SK-N-DZ (cell line): ENCODE results near the gene GALP.
"Not testable (repeated sequence)": the region's sequence is repeated elsewhere in the genome, so short reads cannot be mapped to it uniquely, and the experiment has no call there.

Experiments used
- DNase-seq: peaks from one replicate; pipeline ENCODE4 v3.0.0-alpha.2; 2015; ENCODE audit warnings: low spot score
- small RNA-seq, 2 experiments: library from RNA; depleted of rRNA; stranded (forward); fragments of <200 nt; gene quantifications; one replicate each; pipeline ENCODE3, GENCODE V24; 2014

The GALP gene

DNA sequence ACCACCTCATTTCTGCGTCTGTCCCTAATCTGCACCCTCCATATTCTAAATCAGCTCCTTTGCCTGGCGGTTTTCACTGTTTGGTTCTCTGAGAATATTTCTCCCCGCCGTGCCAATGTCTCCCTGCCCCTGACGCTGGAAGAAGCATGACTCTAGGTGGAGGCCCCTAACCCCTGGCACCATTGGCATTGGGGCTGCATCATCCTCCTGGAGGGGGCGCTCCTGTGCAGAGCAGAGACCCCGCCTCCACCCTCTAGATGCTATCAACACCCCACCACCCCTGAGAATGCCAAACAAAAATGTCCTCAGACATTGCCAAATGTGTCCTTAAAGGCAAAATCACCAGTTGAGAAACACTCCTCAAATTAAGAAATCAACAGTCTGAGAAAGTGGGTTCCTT lies 15.3 kb downstream of the GALP start:
- DNase-seq, result no peak

DNA sequence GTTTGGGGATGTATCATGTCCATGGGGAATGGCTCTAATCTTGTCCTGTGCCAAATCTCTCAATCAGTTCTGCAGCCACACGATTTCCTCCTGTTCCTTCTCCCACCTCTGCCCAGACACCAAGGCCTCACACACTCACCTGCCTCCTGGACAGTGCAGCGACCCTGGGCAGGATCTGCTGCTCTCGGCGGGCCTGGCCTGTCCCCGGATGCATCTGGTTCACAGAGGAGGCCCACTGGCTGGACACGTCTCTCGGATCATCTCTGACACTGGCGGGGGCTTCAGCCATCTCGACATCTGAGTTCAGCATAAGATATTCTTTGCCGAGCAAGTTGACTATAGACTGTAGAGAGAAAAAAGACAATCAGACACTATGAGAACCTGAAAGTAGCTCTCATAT lies 15.9 kb downstream of the GALP start:
- DNase-seq, result no peak

DNA sequence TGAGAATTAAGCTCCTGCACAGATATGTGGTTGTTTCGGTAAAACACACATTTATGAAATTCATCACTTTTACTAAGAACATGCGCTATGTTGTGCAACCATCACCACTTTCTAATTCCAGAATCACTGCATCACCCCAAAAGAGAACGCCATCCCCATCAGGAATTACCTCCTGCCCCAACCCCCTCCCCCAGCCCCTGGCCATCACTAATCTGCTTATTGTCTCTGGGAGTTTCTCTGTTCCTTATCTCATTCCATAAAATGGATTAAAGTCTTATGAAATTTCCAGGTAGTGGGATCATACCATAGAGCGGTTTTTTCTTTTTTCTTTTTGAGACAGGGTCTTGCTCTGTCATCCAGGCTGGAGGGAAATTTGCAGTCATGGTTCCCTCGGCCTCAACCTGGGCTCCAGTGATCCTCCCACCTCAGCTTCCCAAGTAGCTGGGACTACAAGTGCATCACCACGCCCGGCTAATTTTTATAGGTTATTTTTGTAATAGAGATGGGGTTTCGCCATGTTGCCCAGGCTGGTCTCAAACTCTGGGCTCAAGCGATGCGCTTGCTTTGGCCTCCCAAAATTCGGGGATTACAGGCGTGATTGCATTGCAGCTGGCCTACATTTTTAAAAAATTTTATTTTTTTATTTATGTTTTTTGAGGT lies 18.3 kb downstream of the GALP start:
- no peak for DNase-seq

DNA sequence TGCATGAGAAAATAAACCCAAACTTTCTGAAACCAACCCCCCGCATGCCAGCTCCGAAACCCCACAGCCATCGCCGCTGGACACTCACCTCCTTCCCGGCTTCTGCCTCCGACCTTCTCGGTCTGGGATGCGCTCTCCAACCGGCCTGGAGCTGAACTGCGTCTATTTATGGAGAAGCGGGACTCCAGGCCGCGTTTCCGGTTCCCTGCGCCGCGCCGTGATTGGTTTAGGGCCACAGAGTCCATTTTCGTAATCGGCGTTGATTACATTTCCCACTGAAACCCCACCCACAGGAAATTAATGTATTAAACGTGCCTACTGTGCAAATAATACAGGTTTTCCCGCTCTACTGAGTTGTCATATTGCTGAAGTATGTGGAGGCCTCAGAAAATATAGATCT lies 21.8 kb downstream of the GALP start, which contains the start of gene ZSCAN5B:
TSS of gene ZSCAN5B (minus strand) at position 138 of the 400 bp plus-strand sequence. CDS start 4,731 bp downstream, outside the sequence.
- not testable (repeated sequence) for DNase-seq

DNA sequence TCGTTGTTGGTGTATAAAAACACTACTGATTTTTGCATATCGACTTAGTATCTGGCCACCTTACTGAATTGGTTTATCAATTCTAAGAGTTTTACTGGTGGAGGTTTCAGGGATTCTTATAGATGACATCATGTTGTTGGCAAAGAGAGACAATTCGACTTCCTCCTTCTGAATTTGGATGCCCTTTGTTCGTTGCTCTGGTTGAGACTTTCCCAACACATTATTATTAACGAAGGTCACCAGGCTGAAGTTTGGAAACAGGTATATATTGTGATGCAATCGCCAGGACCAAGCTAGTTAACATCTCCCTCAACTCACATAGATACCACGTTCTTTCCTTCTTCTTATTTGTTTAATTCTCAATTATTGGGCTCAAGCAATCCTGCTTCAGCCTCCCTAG lies 23.9 kb downstream of the GALP start:
- no peak for DNase-seq

DNA sequence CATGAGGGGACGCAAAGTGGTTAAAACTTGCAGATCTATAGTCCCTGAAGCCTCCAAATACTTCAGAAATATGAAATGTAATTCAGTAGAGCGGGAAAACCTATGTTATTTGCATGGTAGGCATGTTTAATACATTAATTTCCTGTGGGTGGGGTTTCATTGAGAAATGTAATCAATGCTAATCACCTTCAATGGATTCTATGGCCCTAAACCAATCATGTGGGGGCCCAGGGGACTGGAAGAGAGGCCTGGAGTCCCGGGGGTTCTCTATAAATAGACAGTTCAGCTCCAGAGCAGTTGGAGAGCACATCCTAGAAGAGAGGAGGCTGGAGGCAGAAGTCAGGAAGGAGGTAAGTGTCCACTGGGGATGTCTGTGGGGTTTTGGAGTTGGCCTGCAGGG lies 26.2 kb downstream of the GALP start, which contains the start of gene ZSCAN5C:
TSS of gene ZSCAN5C (plus strand) at position 301 of the 400 bp plus-strand sequence. CDS start 3,641 bp downstream, outside the sequence.
- DNase-seq, result no peak

DNA sequence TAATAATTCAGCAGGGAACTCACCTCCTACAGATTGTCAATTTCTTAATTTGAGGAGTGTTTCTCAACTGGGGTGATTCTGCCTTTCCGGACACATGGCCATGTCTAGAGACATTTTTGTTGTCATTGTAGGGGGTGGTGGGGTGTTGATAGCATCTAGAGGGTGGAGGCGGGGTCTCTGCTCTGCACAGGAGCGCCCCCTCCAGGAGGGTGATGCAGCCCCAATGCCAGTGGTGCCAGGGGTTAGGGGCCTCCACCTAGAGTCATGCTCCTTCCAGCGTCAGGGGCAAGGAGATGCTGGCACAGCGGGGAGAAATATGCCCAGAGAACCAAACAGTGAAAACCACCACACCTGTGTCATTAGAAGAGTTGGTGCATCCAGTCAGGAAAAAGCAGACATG lies 31.8 kb downstream of the GALP start:
- not testable (repeated sequence) for DNase-seq

DNA sequence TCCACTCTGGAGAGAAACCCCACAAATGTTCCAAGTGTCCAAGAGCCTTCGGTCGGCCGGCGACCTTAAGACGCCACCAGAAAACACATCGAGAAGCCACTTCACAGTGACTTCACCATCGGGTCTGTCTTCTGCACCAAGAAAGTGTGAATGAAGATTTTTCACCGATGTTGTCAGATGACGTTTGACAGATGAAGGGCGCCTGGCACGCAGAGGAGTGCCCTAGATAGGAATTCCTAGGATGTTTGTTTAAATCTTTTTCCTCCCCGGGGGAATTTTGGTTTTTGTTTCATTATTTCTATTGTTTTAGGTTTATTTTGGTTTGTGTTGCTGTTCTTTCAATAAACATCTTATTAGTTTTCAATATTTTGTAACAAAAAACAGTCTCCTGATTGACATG lies 33.3 kb downstream of the GALP start:
- no peak for DNase-seq

DNA sequence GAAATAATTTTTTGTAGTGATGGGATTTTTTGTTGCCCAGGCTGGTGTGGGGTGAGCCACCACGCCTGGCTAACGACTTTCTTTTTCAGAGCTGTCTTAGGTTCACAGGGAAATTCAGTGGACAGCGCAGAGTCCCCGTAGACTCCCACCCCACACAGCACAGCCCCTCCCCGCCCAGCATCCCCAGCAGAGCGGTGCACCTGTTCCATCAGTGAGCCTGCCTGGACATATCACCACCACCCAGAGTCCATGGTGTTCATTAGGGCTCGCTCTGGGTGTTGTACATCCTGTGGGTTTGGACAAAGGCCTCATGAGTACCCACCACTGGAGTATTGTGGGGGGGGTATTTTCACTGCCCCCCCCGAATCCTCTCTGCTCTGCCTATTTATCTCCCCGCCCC lies 34.2 kb downstream of the GALP start:
- not testable (repeated sequence) for DNase-seq

DNA sequence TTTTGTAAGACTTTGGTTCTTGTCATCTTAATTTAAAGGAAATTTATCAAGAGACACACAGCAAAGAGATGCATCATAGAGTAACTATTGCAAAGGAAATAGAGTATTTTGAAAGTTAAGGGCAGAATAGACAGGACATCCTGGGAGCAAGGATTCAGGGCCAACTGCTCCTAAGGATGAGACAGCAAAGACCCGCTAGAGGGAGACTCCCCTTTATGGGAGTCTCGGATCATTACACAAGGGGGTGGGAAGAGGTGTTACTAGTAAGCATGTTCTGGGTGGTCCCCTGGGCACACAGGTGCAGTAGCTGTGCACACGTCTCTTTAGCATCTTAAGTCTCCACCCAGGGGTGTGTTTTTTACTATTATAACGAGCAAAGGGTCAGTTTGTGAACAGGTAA lies 35.9 kb downstream of the GALP start:
- no peak for DNase-seq

DNA sequence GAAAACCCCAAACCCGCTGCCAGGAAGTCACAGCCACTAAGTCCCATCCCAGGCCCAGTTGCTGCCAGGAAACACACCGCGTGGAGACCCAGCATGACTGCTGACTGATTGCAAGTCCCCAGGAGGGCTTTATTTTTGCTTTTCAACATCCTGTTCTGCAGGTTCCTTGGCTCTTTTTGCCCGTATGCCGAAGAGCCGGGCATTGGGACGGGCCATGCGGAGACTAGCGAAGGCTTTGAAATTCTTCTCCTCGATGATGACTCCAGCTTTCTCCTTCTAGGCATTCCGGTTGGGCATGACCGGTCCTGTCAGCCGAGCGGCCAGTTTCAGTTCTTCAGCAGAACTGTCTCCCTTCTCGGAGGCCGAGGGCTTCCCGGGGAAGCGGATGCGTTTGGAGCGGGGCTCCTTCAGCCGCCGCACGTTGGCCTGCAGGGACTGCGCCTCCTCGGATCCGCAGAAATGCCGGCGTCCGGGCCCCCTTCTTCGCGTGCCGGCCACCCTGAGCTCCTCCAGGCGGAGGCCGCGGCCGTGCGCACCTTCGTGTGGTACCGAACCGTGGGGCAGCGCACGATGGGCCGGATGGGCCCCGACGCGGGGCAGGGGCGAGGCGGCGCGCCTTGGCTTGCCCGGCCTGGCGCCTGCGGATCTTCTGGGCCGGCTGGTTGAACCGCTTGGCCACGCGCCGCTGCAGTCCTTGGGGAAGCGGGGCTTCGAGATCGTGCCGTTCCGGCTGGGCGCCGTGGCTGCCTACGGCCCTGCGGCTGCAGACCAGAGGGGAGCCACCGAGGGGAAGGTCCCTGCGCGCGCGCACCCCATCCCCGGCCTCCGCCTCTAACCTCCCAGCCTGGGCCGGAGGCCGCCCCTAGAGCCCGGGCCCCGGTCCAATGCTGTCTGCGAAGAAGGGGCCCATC lies 41.5 kb downstream of the GALP start:
- no peak for DNase-seq

DNA sequence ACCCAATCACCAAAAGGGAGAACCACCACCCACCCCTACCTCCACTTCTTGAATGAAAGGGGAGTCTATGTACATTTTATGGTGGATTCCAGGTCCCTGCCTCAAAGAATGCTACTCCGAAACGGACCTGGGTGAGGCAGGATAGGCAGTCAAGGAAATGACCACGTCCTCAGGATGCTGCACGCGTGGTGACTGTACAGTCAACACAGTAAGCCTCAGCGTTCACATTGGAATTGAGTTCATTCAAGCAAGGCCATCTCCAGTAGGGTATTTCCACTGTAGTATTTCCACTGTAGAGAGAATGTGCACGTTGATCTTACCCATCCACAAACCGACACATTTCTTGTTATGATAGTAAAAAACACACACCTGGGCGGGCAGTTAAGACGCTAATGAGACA lies 43.2 kb downstream of the GALP start:
- no peak for DNase-seq

DNA sequence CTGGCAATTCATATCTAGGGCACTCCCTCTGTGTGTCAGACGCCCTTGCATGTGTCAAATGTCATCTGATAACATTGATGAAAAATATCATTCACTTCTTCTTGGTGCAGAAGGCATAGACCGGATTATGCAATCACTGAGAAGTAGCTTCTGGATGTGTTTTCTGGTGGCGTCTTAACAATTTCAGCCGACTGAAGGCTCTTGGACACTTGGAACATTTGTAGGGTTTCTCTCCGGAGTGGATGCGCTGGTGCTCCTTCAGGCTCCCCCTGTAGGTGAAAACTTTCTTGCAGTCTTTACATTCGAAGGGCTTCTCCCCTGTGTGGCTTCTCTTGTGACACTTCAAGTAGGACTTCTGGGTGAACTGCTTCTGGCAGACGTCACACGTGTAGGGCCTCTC lies 45.6 kb downstream of the GALP start:
- DNase-seq, result not testable (repeated sequence)

DNA sequence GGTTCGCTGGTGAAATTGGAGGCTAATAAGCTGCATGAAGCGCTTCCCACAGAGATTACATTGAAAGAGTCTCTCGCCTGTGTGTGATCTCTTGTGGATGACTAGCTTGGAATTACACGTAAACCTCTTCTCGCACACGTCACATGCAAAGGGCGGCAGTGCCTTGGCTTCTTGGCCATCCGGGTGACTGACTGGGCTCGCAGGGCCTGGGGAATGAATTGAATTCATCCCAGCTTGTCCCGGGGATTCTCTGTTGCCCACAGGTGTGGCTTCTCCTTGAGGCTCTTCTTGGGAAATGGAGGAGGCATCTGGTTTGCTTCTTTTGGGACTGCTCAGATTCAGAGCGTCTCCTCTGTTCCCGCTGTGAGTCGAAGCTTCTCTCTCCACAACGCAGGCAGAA lies 46.0 kb downstream of the GALP start:
- DNase-seq, result no peak

DNA sequence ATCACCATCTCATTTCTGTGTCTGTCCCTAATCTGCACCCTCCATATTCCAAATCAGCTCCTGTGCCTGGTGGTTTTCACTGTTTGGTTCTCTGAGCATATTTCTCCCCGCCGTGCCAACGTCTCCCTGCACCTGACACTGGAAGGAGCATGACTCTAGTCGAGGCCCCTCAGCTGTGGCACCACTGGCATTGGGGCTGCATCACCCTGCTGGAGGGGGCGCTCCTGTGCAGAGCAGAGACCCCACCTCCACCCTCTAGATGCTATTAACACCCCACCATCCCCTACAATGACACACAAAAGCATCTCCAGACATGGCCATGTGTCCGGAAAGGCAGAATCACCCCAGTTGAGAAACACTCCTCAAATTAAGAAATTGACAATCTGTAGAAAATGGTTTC lies 47.1 kb downstream of the GALP start:
- no peak for DNase-seq

DNA sequence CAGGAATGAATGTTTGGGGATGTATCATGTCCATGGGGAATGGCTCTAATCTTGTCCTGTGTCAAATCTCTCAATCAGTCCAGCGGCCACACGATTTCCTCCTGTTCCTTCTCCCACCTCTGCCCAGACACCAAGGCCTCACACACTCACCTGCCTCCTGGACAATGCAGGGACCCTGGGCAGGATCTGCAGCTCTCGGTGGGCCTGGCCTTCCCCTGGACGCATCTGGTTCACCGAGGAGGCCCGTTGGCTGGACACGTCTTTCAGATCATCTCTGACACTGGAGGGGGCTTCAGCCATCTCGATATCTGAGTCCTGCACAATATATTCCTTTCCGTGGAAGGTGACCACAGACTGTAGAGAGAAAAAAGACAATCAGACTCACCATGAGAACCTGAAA lies 47.7 kb downstream of the GALP start:
- DNase-seq, result no peak

Small RNA genes within 50 kb of the gene (small RNA-seq; reads per million reads assigned to genes)
- gene AC024580.2, result 0 reads per million in 2 experiments
